ENCODE results near the gene MEIKIN.
"Not testable (repeated sequence)": the region's sequence is repeated elsewhere in the genome, so short reads cannot be mapped to it uniquely, and the experiment has no call there.

Gene MEIKIN

GRCh38 chr5:131857388-131857787, 88.1 kb downstream of the MEIKIN start:
- in situ Hi-C loops (cut with HindIII; ENCODE audit: low sequenced_read_pairs): no loop called here
- TF ChIP-seq, protein P1, sequence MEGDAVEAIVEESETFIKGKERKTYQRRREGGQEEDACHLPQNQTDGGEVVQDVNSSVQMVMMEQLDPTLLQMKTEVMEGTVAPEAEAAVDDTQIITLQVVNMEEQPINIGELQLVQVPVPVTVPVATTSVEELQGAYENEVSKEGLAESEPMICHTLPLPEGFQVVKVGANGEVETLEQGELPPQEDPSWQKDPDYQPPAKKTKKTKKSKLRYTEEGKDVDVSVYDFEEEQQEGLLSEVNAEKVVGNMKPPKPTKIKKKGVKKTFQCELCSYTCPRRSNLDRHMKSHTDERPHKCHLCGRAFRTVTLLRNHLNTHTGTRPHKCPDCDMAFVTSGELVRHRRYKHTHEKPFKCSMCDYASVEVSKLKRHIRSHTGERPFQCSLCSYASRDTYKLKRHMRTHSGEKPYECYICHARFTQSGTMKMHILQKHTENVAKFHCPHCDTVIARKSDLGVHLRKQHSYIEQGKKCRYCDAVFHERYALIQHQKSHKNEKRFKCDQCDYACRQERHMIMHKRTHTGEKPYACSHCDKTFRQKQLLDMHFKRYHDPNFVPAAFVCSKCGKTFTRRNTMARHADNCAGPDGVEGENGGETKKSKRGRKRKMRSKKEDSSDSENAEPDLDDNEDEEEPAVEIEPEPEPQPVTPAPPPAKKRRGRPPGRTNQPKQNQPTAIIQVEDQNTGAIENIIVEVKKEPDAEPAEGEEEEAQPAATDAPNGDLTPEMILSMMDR (IDR thresholded peaks at IDR 0.05; ENCODE audit: low read depth, low read length): no peak
- no peak overlapping the region for H3K4me3 ChIP-seq (ENCODE audit: low read depth, low read length)
- DNase-seq (ENCODE audit: low read depth, low spot score): no peak

DNA sequence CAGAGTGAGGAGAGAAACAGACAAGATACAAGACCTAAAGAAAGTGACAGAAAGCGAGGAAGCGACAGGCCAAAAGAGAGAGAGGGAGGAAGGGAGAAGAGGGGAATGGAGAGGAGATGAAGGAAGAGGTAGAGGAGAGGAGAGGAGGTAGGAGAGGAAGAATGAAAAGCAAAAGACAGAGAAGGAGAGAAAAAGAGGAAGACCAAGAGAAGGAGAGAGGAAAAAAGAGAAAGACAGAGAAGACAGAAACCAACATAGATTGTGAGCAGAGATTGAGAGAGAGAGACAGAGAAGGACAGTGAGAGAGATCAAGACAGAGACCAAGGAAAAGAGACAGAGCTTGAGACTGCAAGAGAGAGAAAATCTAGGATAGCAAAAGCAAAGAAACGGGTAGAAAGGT, 90.0 kb downstream of the MEIKIN start:
- no peak for DNase-seq (ENCODE audit: low read depth, low spot score)
- no peak overlapping the region for H3K4me3 ChIP-seq (ENCODE audit: low read depth, low read length)
- in situ Hi-C loops (cut with HindIII; ENCODE audit: low sequenced_read_pairs): no loop called here
- TF ChIP-seq, protein P1 (IDR thresholded peaks at IDR 0.05; ENCODE audit: low read depth, low read length): no peak

- in situ Hi-C loops (cut with HindIII; ENCODE audit: low sequenced_read_pairs): no loop called here
Measured at GRCh38 chr5:131854134-131854533, 91.3 kb downstream of the MEIKIN start.

GRCh38 chr5:131848662-131849061, 96.8 kb downstream of the MEIKIN start:
- TF ChIP-seq, protein P1 (IDR thresholded peaks at IDR 0.05; ENCODE audit: low read depth, low read length): no peak
- DNase-seq (ENCODE audit: low read depth, low spot score): no peak
- in situ Hi-C loops (cut with HindIII; ENCODE audit: low sequenced_read_pairs): no loop called here
- H3K4me3 ChIP-seq (ENCODE audit: low read depth, low read length): no peak overlapping the region

More at GRCh38 chr5:131854134-131854533, 91.3 kb downstream of the MEIKIN start:
- DNase-seq (ENCODE audit: low read depth, low spot score): no peak
- no peak overlapping the region for H3K4me3 ChIP-seq (ENCODE audit: low read depth, low read length)
- TF ChIP-seq, protein P1 (IDR thresholded peaks at IDR 0.05; ENCODE audit: low read depth, low read length): no peak

GRCh38 chr5:131846536-131846935, 98.9 kb downstream of the MEIKIN start:
- H3K4me3 ChIP-seq (ENCODE audit: low read depth, low read length): no peak overlapping the region
- TF ChIP-seq, protein P1 (IDR thresholded peaks at IDR 0.05; ENCODE audit: low read depth, low read length): no peak
- in situ Hi-C loops (cut with HindIII; ENCODE audit: low sequenced_read_pairs): no loop called here
- DNase-seq (ENCODE audit: low read depth, low spot score): no peak

DNA sequence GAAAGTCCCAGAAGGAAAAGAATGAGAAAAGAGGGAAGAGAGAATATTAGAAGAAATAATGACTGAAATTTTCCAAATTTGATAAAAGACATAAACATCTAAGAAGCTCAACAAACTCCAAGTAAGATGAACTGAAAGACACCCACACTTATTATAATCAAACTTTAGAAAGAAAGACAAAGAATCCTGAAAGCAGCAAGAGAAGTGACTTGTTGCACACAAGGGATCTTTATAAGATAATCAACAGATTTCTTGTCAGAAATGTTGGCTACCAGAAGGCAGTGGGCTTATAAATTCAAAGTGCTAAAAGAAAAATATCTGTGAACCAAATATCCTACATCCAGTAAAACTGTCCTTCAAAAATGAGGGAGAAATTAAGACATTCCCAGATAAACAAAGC, 99.6 kb downstream of the MEIKIN start:
- DNase-seq (ENCODE audit: low read depth, low spot score): no peak
- in situ Hi-C loops (cut with HindIII; ENCODE audit: low sequenced_read_pairs): no loop called here
- TF ChIP-seq, protein P1 (IDR thresholded peaks at IDR 0.05; ENCODE audit: low read depth, low read length): no peak
- H3K4me3 ChIP-seq (ENCODE audit: low read depth, low read length): no peak overlapping the region

- in situ Hi-C loops (cut with HindIII; ENCODE audit: low sequenced_read_pairs): not testable (repeated sequence)
Measured at GRCh38 chr5:131842971-131843370, 102.5 kb downstream of the MEIKIN start.

DNA sequence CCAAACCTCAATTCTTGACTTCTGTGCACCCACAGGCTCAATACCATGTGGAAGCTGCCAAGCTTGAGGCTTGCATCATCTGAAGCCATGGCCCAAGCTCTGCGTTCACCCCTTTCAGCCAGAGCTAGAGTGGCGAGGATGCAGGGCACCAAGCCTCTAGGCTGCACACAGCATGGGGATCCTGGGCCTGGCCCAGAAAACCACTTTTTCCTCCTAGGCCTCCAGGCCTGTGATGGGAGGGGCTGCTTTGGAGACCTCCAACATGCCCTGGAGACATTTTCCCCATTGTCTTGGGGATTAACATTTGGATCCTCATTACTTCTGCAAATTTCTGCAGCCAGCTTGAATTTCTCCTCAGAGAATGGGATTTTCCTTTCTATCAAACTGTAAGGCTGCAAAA, 112.8 kb downstream of the MEIKIN start:
- in situ Hi-C loops (cut with HindIII; ENCODE audit: low sequenced_read_pairs); DNase-seq (ENCODE audit: low read depth, low spot score); H3K4me3 ChIP-seq (ENCODE audit: low read depth, low read length): not testable (repeated sequence)

More at GRCh38 chr5:131842971-131843370, 102.5 kb downstream of the MEIKIN start:
- not testable (repeated sequence) for DNase-seq (ENCODE audit: low read depth, low spot score); H3K4me3 ChIP-seq (ENCODE audit: low read depth, low read length)
